Type B pancreatic cell (in vitro differentiated cells): Measurements from ENCODE around the gene MCFD2. TPM values are rescaled to one million over a fixed set of nuclear protein-coding genes. Genes with fewer than 3 reads are reported as not detected.

ENCODE experiments used
- DNase-seq: peaks from one replicate; pipeline ENCODE4 v3.0.0; 2021; ENCODE audit warnings: mixed read lengths; ENCODE audit not compliant: unreplicated experiment; ENCODE audit errors: extremely low spot score
- H3K27ac Mint-ChIP-seq: 2 replicates; pipeline ENCODE4 v1.8.0; 2021; ENCODE audit warnings: mild to moderate bottlenecking, mixed read lengths
- H3K27me3 Mint-ChIP-seq: 2 replicates; pipeline ENCODE4 v1.8.0; 2021; ENCODE audit warnings: mixed read lengths
- H3K36me3 Mint-ChIP-seq: 2 replicates; pipeline ENCODE4 v1.8.0; 2021; ENCODE audit warnings: mixed read lengths
- H3K4me1 Mint-ChIP-seq: one replicate; pipeline ENCODE4 v1.8.0; 2021; ENCODE audit warnings: mixed read lengths; ENCODE audit not compliant: unreplicated experiment
- H3K4me3 Mint-ChIP-seq: 2 replicates; pipeline ENCODE4 v1.8.0; 2021; ENCODE audit warnings: mild to moderate bottlenecking, mixed read lengths
- H3K9me3 Mint-ChIP-seq: 2 replicates; pipeline ENCODE4 v1.8.0; 2021; ENCODE audit warnings: mixed read lengths
- total RNA-seq: library from RNA; stranded (reverse); gene quantifications from 2 replicates; pipeline ENCODE4 v1.2.1, GENCODE V29; 2021; ENCODE audit warnings: low replicate concordance
- TF ChIP-seq, protein P1 (sequence below): fragments of 200-600 bp; sonication (generic); conservative IDR thresholded peaks from 2 replicates; pipeline ENCODE4 v1.5.0; 2021; ENCODE audit warnings: antibody characterized with exemption, mild to moderate bottlenecking

The MCFD2 gene
- total RNA-seq, 1 donor from 2014 or later, result 72.4 TPM

- Mint-ChIP-seq H3K36me3 (peaks cover 19% of the 10 kb centered on the region), H3K27ac (no peak overlapping the region), H3K27me3 (no peaks in the 10 kb centered on the region), H3K9me3 (no peaks in the 10 kb centered on the region), H3K4me3 (no peak overlapping the region), H3K4me1 (no peaks in the 10 kb centered on the region)
- TF ChIP-seq, protein P1, sequence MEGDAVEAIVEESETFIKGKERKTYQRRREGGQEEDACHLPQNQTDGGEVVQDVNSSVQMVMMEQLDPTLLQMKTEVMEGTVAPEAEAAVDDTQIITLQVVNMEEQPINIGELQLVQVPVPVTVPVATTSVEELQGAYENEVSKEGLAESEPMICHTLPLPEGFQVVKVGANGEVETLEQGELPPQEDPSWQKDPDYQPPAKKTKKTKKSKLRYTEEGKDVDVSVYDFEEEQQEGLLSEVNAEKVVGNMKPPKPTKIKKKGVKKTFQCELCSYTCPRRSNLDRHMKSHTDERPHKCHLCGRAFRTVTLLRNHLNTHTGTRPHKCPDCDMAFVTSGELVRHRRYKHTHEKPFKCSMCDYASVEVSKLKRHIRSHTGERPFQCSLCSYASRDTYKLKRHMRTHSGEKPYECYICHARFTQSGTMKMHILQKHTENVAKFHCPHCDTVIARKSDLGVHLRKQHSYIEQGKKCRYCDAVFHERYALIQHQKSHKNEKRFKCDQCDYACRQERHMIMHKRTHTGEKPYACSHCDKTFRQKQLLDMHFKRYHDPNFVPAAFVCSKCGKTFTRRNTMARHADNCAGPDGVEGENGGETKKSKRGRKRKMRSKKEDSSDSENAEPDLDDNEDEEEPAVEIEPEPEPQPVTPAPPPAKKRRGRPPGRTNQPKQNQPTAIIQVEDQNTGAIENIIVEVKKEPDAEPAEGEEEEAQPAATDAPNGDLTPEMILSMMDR, result no peak
- DNase-seq, result no peak
Observed at GRCh38 chr2:46900381-46900780, 15.2 kb downstream of the MCFD2 start.

DNA sequence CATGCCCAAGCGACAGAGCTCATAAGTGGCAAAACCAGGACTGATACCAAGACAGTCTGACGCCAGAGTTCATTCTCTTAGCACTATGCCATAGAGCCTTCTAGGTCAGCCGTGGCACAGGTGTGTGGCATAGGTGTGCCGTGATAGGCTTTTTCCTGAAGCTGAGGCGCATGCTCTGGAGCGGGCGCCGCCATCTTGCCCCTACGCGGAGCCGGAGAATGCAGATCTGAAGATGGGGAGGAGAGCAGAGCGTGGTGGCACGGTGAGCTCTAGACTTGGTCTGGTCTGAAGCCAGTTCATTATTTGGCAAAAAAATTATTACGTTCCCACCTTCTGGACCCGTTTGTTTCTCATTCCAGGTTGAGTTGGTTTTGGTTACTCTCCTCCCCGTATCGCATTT is 16.6 kb downstream of the MCFD2 start:
- no peak for DNase-seq
- Mint-ChIP-seq H3K36me3 (peaks cover 9% of the 10 kb centered on the region), H3K27ac (no peak overlapping the region), H3K4me1 (no peaks in the 10 kb centered on the region), H3K4me3 (no peak overlapping the region), H3K27me3 (no peaks in the 10 kb centered on the region), H3K9me3 (no peaks in the 10 kb centered on the region)
- TF ChIP-seq, protein P1, result no peak

DNA sequence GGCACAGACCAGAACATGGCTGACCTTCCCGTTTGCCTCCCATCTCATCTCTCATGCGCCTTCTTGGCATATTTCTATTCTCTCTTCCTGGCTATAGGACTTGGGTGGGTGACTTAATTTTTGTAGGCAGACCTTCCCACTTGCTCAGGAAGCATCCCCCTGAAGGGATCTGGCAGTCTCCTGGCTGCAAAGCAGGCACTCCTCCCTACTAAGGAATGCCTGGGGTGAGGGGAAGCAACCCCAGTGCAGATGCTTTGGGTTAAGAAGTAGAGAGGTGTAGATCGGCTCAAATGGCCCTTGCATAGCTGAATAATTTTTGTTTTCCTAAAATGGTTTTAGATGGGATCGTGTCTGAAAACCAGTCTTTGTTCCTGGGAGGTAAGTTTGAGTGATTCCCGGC is 17.6 kb downstream of the MCFD2 start:
- Mint-ChIP-seq H3K36me3 (peaks cover 5% of the 10 kb centered on the region), H3K27ac (no peak overlapping the region), H3K27me3 (no peaks in the 10 kb centered on the region), H3K4me1 (no peaks in the 10 kb centered on the region), H3K9me3 (no peaks in the 10 kb centered on the region), H3K4me3 (no peak overlapping the region)
- TF ChIP-seq, protein P1, result no peak
- no peak for DNase-seq

DNA sequence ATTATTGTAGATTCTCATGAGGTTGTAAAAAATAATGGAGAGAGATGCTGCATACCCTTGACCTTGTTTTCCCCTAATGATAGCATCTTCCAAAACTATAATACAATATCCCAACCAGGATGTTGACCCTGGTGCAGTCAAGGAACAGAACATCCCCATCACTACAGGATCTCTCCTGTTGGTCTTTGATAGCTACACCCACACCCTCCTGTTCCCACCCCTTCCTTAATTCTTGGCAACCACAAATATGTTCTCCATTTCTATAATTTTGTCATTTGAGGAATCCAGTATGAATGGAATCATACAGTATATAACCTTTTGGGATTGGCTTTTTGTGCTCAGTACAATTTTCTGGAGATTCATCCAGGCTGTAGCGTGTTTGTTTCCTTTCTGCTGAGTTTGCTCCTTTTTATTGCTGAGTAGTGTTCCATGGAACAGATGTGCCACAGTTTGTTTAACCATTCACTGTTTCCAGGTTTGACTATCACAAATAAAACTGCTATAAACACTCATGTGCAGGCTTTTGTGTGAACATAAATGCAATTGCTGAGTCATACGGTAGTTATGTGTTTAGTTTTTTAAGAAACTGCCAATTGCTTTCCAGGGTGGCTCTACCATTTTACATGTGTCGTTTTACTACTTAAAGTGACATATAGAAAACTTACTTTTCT is 22.2 kb downstream of the MCFD2 start:
- Mint-ChIP-seq H3K9me3 (no peaks in the 10 kb centered on the region), H3K27ac (no peak overlapping the region), H3K4me3 (no peak overlapping the region), H3K27me3 (no peaks in the 10 kb centered on the region), H3K36me3 (no peaks in the 10 kb centered on the region), H3K4me1 (peaks cover 8% of the 10 kb centered on the region)
- DNase-seq, result no peak
- TF ChIP-seq, protein P1, result no peak

- Mint-ChIP-seq H3K27me3 (no peaks in the 10 kb centered on the region), H3K36me3 (no peaks in the 10 kb centered on the region), H3K27ac (no peak overlapping the region), H3K9me3 (no peaks in the 10 kb centered on the region), H3K4me3 (no peak overlapping the region), H3K4me1 (peaks cover 9% of the 10 kb centered on the region)
- no peak for DNase-seq
- TF ChIP-seq, protein P1, result no peak
Observed at GRCh38 chr2:46891956-46892553, 23.6 kb downstream of the MCFD2 start.
